ENCODE measurements around the gene NARF. TPM values are rescaled to one million over a fixed set of nuclear protein-coding genes. Genes with fewer than 3 reads are reported as not detected.

Gene NARF
- total RNA-seq, 1 donor from 2014 or later = 52.4 TPM

DNA sequence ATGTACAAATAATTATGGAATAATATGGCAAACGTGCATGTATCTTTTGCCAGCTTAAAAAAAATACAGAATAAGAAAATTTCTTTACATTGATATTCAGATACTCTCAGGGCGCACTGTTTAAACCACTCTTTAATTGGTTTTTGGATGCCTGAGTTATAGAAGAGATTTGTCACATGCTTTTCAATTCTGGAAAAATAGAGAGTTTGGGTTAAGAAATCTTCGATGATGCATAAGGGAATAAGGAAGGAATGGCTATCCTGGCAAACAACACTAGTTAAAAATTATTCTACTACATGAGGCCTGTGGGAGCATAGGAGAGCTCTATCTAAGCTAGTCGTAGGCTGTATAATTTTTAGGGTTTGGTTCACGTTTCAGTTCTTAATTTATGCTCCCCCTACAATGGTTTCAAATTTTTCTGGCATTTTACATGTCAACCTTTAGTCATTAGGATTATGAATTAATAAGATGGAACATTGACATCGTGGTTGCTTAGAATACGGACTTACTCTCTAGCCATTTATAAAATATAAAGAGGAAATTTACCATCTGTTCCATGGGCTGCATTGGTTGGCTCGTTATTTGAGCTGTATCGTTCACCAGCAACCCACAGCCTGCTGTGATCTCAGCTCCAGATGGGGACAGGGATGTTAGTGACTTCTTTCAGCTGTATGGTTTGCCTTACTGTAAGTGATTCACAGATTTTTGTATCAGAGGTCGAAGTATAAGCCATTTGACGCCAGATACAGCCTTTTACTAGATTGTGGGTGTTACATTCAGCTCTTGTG is 15.9 kb downstream of the NARF start:
- DNase-seq (ENCODE audit: low read depth) = no peak

DNA sequence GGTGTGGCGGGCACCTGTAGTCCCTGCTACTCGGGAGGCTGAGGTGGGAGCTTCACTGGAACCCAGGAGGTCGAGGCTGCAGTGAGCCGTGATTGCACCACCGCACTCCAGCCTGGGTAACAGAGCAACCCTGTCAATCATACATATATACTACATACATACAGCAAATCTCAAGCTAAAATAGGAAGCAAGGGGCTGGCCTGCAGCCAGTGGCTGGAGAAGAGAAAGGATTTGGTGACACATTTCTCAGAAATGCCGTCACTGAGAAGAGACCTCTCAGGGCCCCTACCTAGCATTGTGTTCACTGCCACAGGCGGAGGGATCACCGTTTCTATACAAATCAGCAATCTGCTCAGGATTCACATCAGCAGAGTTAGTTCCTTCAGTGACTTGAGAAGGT is 16.9 kb downstream of the NARF start:
- no peak for DNase-seq (ENCODE audit: low read depth)

DNA sequence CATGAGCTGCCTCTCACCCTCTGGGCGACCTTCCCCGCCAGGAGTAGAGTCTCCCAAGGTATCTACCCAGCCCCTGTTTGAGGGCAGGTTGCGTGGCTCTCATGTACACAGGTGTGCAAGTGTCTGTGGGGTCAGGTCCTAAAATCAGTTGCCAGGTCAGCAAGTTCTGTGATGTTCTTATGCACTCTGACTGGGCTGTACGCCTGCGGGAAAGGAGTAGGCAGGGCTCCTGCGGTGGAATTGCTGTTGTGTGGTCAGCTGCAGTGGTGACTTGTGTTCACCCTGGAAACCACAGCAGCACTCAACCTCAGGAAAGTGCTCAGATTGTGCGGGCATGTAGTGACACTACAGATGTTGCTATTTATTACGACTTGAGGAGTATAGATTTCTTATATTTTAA is 19.4 kb downstream of the NARF start:
- DNase-seq (ENCODE audit: low read depth) = no peak

DNA sequence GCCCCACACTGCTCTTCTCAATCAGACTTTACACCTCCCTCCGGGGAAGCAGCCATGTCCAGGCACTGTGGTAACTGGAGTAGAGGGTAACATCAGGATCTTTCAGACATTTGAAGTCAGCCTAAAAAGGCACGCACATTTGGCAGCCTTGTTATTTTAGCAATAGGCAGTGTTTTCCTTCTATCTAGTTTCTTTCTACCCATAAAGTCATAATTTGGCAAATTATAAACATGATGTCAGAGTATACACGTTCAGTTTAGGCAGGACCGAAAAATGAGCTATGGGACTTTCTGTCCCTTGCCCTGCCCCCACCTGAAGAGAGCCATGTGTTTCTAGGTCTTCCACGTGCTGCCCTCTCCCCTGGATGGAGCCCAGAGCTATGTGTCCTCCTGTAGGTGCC is 21.1 kb downstream of the NARF start:
- DNase-seq (ENCODE audit: low read depth) = no peak

DNA sequence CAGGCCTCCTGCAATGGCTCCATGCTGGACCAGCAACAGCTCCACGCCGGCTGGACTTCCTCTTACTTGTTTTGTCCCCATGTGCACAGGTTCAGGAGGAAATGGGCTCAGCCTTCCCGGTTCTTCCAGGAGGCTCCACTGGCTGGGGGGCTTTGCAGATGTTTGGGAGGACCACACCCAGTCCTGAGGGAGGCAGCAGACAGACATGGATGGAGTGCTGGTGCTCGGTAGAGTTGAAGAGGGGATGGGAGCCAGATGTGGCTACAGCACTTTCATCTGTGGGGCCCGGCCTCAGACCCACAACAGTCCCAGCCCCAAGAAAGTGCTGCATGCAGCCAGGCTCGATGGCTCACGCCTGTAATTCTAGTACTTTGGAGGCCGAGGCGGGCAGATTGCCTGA is 21.8 kb downstream of the NARF start:
- no peak for DNase-seq (ENCODE audit: low read depth)

DNA sequence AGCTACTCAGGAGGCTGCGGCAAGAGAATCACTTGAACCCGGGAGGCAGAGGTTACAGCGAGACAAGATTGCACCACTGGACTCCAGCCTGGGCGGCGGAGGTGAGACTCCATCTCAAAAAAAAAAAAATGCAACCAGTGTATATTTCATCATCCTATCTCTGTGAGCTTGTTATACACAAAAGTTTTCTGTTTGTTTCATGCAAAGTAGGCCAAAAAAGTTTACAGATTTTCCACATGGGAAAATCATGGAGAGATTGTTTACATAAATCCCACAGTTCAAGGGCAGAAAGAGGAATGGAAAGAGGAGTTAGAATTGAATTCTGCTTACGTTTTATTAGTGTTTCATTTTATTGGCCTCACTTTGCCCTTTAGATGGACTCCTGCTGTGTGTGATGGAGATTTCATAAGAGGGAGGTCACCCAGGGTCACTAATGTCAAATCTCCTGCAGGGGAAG is 24.7 kb downstream of the NARF start:
- DNase-seq (ENCODE audit: low read depth) = no peak

GRCh38 chr17:82483836-82484235 is 25.3 kb downstream of the NARF start:
- DNase-seq (ENCODE audit: low read depth) = no peak

DNA sequence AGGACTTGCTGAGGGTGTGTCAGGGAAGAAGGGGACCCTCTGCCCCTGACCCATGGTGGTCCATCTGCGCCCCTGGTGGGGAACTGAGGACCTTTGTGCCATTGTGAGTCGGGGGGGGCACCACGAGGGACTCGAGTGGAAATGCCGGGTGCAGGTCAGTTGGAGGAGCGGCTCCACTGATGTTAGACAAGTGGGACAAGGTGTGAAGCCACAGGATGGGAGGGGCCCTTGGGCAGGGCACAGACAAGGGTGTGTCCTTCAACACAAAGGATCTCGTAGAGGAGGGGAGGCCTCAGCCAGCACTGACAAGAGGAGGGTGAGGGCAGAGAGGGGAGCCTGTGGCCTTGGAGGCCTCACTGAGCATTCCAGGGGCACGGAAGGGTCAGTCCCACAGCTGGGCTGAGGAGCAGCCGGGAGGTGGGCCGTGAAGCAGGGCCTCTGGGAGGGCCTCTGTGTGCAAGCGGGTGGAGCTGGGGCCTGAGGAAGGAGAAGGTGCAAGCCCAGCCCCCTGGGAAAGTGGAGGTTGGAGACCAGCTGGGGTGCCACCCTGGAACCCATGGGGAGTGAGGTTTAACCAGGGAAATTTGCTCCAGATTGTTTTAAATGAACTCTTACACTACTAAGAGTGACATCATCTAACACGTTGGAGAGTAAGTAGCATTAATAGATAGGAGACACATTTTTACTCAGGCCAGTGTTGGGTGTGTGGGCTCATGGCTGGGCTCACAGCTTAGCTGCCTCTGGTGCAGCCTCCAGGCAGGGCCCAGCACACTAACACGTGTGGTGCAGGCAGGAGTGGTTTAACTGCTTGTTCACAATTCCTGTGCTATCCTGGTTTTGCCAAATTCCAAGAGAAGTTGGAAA is 27.9 kb downstream of the NARF start:
- no peak for DNase-seq (ENCODE audit: low read depth)

GRCh38 chr17:82487910-82488309 is 29.4 kb downstream of the NARF start:
- no peak for DNase-seq (ENCODE audit: low read depth)

DNA sequence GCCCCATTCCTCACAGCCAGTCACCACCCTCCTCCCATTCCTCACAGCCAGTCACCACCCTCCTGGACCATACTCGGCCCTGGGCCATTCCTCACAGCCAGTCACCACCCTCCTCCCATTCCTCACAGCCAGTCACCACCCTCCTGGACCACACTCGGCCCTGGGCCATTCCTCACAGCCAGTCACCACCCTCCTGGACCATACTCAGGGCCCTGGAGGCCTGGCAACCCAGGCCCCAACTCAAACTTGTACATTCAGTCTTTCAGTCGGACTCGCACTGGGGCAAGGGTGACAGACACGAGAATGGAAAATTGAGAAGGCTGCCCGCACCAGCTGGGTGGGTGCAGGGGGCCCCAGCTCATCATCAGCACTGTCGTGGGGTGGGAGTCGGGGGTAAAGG is 30.6 kb downstream of the NARF start:
- DNase-seq (ENCODE audit: low read depth) = no peak

DNA sequence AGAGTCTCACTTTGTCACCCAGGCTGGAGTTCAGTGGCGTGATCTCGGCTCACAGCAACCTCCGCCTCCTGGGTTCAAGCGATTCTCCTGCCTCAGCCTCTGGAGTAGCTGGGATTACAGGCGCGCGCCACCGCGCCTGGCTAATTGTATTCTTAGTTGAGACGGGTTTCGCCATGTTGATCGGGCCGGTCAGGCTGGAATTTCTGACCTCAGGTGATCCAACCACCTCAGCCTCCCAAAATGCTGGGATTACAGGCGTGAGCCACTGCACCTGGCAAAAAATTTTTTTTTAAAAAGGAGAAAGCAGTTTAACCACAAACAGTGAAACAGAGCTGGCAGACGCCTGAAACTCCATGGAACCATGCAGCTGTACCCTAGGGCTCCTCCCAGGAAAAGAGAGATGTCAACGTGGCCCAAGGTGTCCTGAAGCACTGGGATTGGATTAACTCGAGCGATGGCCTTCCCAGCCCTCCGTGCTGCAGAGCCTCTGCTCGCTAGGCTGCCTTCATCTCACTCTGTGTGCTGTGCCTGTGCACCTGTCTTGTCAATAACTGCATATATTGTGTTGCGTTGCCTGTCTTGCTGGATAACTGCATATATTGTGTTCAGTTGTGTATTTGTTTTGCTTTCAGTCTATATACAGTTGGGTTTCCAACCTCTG is 31.4 kb downstream of the NARF start:
- no peak for DNase-seq (ENCODE audit: low read depth)

- no peak for DNase-seq (ENCODE audit: low read depth)
Observed at GRCh38 chr17:82490512-82491195, 32.1 kb downstream of the NARF start.

GRCh38 chr17:82491196-82491530 is 32.6 kb downstream of the NARF start:
- DNase-seq (ENCODE audit: low read depth) = no peak

GRCh38 chr17:82491533-82491932 is 33.0 kb downstream of the NARF start:
- DNase-seq (ENCODE audit: low read depth) = no peak

GRCh38 chr17:82492643-82493225 is 34.2 kb downstream of the NARF start:
- no peak for DNase-seq (ENCODE audit: low read depth)

DNA sequence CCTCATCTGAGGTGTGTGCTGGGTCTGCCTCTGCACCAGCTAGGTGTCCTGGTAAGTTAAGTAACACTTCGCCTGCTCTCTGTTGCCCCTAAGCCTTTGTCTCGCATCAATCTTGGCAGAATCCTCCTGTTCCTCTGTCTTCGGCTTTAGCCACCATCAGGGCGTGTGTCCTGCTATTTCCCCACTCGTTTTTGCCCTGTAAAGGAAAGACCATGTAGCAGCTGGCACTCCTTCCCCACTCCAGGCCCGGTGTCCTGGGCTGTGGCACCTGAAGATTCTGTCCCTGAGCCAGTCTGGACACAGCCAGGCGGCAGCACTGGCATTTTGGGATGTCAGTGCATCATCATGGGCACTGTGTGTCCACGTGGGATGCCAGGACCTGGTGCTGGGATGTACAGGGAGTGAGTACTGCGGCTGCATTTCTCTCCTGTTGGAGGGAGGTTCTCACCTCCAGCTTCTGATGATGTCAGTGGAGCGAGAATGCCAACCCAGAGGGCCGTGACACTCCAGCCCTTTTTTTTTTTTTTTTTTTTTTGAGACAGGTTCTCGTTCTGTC is 34.8 kb downstream of the NARF start:
- no peak for DNase-seq (ENCODE audit: low read depth)

- peak; percentile 77 for DNase-seq (ENCODE audit: low read depth)
Observed at GRCh38 chr17:82494236-82495055, 35.9 kb downstream of the NARF start.

DNA sequence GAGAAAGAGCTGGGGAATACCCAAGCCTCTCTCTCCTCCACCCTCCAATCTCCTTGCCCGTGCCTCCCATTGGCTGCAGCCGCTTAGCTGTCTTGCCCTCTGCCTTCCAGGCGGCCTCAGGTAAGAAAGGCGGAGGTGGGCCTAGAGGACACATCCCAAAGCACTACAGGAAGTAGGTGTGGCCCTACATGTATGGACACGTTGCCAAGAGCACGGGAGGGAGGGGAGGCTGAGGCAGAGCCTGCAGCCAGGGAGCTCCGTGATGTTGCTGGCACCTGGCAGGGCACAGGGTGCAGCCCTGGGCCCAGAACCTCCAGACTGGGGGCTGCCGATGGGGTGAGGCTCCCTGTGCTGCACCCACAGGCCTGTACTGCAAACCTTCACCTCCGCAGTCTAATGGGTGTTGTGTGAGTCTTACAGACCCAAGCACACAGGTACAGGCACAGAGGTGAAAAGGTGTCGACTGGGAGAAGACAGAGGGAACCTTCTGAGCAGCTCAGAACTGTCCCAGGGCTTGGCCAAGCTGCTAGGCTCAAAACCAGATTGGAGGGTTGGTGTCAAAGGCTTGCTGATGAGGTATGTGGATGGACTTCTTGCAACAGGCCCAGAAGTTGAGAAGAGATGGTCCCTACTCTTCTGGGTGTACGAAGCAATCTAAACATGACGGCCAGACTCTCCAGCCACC is 37.4 kb downstream of the NARF start:
- DNase-seq (ENCODE audit: low read depth) = no peak

GRCh38 chr17:82496529-82497434 is 38.2 kb downstream of the NARF start:
- DNase-seq (ENCODE audit: low read depth) = peak; percentile 75
